Activated B cell treated with CpG ODN at 0.5 μM for 24 hours (primary cell): ENCODE measurements around the gene SLC16A2. TPM values are rescaled to one million over a fixed set of nuclear protein-coding genes. Genes with fewer than 3 reads are reported as not detected.
"Not testable (repeated sequence)": the region's sequence is repeated elsewhere in the genome, so short reads cannot be mapped to it uniquely, and the experiment has no call there.

ENCODE experiments used
- ATAC-seq: fragments of 200-7000 bp; cut with Tn5 transposase; one replicate; pipeline ENCODE4 v1.10.0; 2021; ENCODE audit warnings: low read depth, mild to moderate bottlenecking, moderate library complexity
- CTCF ChIA-PET: fragments of 350-600 bp; sonication (Branson Sonifier 250); formaldehyde crosslinking; loops from one replicate; lab custom pipeline; 2021; ENCODE audit warnings: antibody characterized with exemption; lab: Charles Lee
- POLR2A ChIA-PET: fragments of 350-600 bp; sonication (Branson Sonifier 250); formaldehyde crosslinking; loops from one replicate; lab custom pipeline; 2021; ENCODE audit warnings: antibody characterized with exemption; lab: Charles Lee
- DNase-seq: peaks from one replicate; pipeline ENCODE4 v3.0.0; 2022
- H3K27ac Mint-ChIP-seq: one replicate; pipeline ENCODE4 v1.8.0; 2020; ENCODE audit warnings: mixed read lengths
- H3K27me3 Mint-ChIP-seq: one replicate; pipeline ENCODE4 v1.8.0; 2021; ENCODE audit warnings: mixed read lengths
- H3K36me3 Mint-ChIP-seq: one replicate; pipeline ENCODE4 v1.8.0; 2021; ENCODE audit warnings: low read depth, mixed read lengths
- H3K4me1 Mint-ChIP-seq: one replicate; pipeline ENCODE4 v1.8.0; 2021; ENCODE audit warnings: mixed read lengths
- H3K4me3 Mint-ChIP-seq: one replicate; pipeline ENCODE4 v1.8.0; 2020; ENCODE audit warnings: mild to moderate bottlenecking, mixed read lengths
- H3K9me3 Mint-ChIP-seq: one replicate; pipeline ENCODE4 v1.8.0; 2020; ENCODE audit warnings: mixed read lengths
- intact Hi-C: fragments of 100-400 bp; cut with micrococcal nuclease; formaldehyde crosslinking; loops from one replicate; pipeline ENCODE4 v1.15.1; 2024
- total RNA-seq: library from RNA; stranded (reverse); gene quantifications from 2 replicates; pipeline ENCODE4 v1.2.3, GENCODE V29; 2022
- TF ChIP-seq, protein P1 (sequence below): fragments of 200-600 bp; IDR thresholded peaks from one replicate; pipeline ENCODE4 v1.8.0; 2022; ENCODE audit warnings: antibody characterized with exemption, mild to moderate bottlenecking

The SLC16A2 gene
- total RNA-seq, 1 donor from 2014 or later = not detected

DNA sequence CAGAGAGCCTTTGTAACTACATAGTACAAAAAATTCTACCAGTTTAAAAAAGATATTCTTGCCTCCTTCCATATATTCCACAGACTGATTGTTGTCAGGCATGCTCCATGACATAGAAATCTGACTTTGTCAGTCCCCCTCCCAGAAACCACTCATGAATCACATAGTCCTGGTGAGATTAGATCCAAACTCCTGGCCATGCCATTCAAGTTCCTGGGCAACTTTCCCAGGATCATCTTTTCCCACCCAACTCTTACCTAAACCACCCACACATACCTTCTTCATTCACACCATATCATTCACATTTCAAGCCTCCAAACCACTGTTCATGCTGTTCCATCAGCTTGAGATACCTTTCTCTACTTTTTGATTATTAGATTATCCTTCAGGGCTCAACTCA, 46.4 kb downstream of the SLC16A2 start:
- POLR2A ChIA-PET = no interaction called here
- Mint-ChIP-seq H3K4me1 (no peaks in the 10 kb centered on the region), H3K36me3 (no peaks in the 10 kb centered on the region), H3K9me3 (no peaks in the 10 kb centered on the region), H3K27ac (no peak overlapping the region), H3K4me3 (no peak overlapping the region), H3K27me3 (no peaks in the 10 kb centered on the region)
- intact Hi-C loops = no loop called here
- DNase-seq = no peak
- CTCF ChIA-PET = no interaction called here
- TF ChIP-seq, protein P1, sequence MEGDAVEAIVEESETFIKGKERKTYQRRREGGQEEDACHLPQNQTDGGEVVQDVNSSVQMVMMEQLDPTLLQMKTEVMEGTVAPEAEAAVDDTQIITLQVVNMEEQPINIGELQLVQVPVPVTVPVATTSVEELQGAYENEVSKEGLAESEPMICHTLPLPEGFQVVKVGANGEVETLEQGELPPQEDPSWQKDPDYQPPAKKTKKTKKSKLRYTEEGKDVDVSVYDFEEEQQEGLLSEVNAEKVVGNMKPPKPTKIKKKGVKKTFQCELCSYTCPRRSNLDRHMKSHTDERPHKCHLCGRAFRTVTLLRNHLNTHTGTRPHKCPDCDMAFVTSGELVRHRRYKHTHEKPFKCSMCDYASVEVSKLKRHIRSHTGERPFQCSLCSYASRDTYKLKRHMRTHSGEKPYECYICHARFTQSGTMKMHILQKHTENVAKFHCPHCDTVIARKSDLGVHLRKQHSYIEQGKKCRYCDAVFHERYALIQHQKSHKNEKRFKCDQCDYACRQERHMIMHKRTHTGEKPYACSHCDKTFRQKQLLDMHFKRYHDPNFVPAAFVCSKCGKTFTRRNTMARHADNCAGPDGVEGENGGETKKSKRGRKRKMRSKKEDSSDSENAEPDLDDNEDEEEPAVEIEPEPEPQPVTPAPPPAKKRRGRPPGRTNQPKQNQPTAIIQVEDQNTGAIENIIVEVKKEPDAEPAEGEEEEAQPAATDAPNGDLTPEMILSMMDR = no peak
- no peak for ATAC-seq

DNA sequence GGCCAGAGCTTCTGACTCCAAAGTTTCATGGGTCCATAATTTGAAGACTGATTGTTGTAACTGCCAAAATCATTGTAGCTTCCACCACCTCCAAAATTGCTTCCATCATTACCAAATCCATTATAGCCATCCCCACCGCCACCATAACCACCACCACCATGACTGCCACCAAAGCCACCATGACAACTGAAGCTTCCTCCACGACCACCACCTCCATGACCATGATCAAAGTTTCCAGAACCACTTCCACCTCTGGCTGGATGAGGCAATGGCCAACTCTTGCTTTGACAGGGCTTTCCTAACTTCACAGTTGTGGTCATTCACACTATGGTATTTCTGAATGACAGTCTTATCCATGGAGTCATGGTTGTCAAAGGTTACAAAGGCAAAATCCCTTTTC, 51.8 kb downstream of the SLC16A2 start:
- H3K27me3 Mint-ChIP-seq, H3K27ac Mint-ChIP-seq, H3K9me3 Mint-ChIP-seq, intact Hi-C loops, CTCF ChIA-PET, H3K36me3 Mint-ChIP-seq, H3K4me3 Mint-ChIP-seq, H3K4me1 Mint-ChIP-seq, ATAC-seq, POLR2A ChIA-PET, DNase-seq: not testable (repeated sequence)

DNA sequence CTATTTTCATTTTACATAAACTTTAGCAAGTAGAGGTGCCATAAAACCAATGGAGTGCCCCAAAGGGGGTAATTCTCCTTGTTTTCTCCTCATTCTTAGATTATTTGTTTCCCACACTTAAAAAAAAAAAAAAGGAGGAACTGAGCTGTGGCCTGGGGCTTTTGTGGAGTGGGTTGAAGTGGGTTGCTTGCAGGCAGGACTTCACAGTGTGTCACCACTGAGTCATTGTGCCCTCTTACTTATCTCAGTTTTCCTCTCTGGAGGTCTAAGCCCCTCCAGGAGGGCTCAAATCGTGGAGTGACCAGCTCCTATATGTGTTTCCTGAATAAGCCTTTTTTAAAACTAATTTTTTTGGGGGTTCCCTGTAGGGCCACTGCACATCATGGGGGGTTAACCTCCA, 69.0 kb downstream of the SLC16A2 start:
- Mint-ChIP-seq H3K27me3 (no peaks in the 10 kb centered on the region), H3K9me3 (no peaks in the 10 kb centered on the region), H3K36me3 (no peaks in the 10 kb centered on the region), H3K4me3 (no peak overlapping the region), H3K27ac (no peak overlapping the region), H3K4me1 (no peaks in the 10 kb centered on the region)
- ATAC-seq (no peak), DNase-seq (no peak)
- ChIA-PET CTCF (interaction anchor here (0.7 to 1.5 kb wide), 3 partner anchors 45 to 61 kb away, joined by 3 to 8 read pairs (median 7); no protein-coding TSS in a partner anchor), POLR2A (no interaction called here)
- TF ChIP-seq, protein P1 = no peak
- intact Hi-C loops = no loop called here

DNA sequence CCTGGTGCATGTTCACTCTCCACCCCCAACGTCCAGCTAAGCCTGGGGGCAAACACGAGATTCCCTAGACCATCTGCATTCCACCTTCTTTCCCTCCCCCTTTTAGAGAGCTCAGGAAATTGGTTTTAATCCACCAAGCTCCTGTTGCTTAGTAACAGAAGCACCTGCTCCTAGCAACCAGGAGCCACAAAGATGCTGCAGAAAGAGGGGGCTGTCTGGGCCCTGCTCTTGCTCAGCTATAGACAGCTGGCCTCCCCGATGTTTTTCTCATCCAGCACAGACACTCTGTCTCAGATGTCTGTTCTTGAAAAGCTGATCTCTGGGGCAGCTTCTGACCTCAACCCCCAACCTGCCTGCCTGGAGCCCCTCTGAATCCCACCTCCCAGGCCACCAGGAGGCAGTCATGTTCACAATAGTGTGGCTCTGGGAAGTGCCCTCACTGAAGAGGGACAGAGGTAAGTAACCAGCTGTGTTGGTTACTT, 71.5 kb downstream of the SLC16A2 start:
- ChIA-PET CTCF (interaction anchor here (0.8 to 3.2 kb wide), 13 partner anchors 10 to 59 kb away, joined by 3 to 31 read pairs (median 4); no protein-coding TSS in a partner anchor), POLR2A (interaction anchor here (0.6 kb wide), 1 partner anchor 1751 kb away, joined by 3 read pairs; no protein-coding TSS in a partner anchor)
- Mint-ChIP-seq H3K4me3 (no peak overlapping the region), H3K27ac (no peak overlapping the region), H3K4me1 (no peaks in the 10 kb centered on the region), H3K36me3 (no peaks in the 10 kb centered on the region), H3K27me3 (no peaks in the 10 kb centered on the region), H3K9me3 (no peaks in the 10 kb centered on the region)
- ATAC-seq = peak; percentile 74
- TF ChIP-seq, protein P1 = no peak
- intact Hi-C loops = loop anchor here (1.0 kb wide), 3 partner anchors 43 to 109 kb away; no protein-coding TSS in a partner anchor
- no peak for DNase-seq

DNA sequence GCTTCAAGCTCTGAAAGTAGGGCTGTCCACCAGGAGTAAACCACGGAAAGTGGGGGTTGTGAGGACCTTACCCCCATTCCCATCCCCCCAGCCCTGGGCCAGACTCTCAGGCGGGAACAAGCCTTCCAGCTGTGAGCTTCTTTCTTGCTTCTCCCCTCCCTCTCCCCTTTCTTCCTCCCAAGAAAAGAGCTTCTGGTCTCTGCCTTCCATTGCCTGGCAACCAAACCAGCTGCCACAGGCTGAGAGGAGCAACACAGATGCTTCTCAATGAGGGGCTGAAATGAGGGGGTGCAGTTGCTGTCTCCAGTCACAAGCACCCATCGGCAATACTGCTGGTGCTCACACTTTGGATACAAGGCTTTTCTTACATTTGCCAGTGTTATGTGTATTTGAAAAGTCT, 72.5 kb downstream of the SLC16A2 start:
- Mint-ChIP-seq H3K4me3 (no peak overlapping the region), H3K27me3 (no peaks in the 10 kb centered on the region), H3K27ac (no peak overlapping the region), H3K4me1 (no peaks in the 10 kb centered on the region), H3K36me3 (no peaks in the 10 kb centered on the region), H3K9me3 (no peaks in the 10 kb centered on the region)
- no peak for ATAC-seq
- intact Hi-C loops = loop anchor here (1.0 kb wide), 3 partner anchors 41 to 111 kb away; no protein-coding TSS in a partner anchor
- ChIA-PET CTCF (interaction anchor here (1.1 to 3.2 kb wide), 5 partner anchors 10 to 52 kb away, joined by 3 to 31 read pairs (median 5); no protein-coding TSS in a partner anchor), POLR2A (no interaction called here)
- no peak for DNase-seq
- TF ChIP-seq, protein P1 = no peak
